ENCODE measurements around the gene MYO1D. TPM values are rescaled to one million over a fixed set of nuclear protein-coding genes. Genes with fewer than 3 reads are reported as not detected.

MYO1D gene
- total RNA-seq, 1 experiment from 2014 or later: 206 TPM

DNA sequence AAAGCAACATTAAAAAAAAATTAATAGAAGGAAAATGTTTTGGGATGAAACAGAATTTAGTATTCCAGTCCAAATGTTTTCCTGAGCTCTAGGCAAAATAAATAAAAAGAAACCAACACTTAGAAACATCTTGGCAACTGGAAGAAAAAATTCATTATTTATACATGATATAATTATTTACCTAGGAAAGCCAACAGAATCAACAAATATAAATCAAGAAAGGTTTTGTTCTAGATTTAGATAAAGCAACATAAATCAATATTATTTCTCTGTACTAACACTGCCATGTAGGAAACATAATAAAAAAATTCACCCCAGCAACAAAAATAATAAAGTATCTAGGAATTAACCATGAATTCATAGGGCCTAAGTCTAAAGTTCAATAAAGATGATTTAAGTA lies 167.4 kb downstream of the MYO1D start:
- ChIA-PET POLR2A (no interaction called here), CTCF (interaction anchor here (0.6 kb wide), 1 partner anchor 56 kb away, joined by 3 read pairs; no protein-coding TSS in a partner anchor)
- H3K36me3 ChIP-seq (ENCODE audit: control insufficient read depth, insufficient read depth, low read length): no peaks in the 10 kb centered on the region; the same call in 1 of the 2 replicates
- Mint-ChIP-seq H3K36me3 (ENCODE audit: insufficient read depth, unreplicated experiment) (peaks cover 83% of the 10 kb centered on the region), H3K4me3 (ENCODE audit: unreplicated experiment) (no peak overlapping the region), H3K27me3 (ENCODE audit: insufficient read depth, unreplicated experiment) (no peaks in the 10 kb centered on the region), H3K27ac (ENCODE audit: unreplicated experiment) (no peak overlapping the region), H3K4me1 (ENCODE audit: low read depth, unreplicated experiment) (no peaks in the 10 kb centered on the region), H3K9me3 (ENCODE audit: unreplicated experiment) (no peaks in the 10 kb centered on the region)
- no peaks in the 10 kb centered on the region for H3K9me3 ChIP-seq
- no TSS peak for BruUV-seq (replicated peaks)
- TF ChIP-seq, protein P1, sequence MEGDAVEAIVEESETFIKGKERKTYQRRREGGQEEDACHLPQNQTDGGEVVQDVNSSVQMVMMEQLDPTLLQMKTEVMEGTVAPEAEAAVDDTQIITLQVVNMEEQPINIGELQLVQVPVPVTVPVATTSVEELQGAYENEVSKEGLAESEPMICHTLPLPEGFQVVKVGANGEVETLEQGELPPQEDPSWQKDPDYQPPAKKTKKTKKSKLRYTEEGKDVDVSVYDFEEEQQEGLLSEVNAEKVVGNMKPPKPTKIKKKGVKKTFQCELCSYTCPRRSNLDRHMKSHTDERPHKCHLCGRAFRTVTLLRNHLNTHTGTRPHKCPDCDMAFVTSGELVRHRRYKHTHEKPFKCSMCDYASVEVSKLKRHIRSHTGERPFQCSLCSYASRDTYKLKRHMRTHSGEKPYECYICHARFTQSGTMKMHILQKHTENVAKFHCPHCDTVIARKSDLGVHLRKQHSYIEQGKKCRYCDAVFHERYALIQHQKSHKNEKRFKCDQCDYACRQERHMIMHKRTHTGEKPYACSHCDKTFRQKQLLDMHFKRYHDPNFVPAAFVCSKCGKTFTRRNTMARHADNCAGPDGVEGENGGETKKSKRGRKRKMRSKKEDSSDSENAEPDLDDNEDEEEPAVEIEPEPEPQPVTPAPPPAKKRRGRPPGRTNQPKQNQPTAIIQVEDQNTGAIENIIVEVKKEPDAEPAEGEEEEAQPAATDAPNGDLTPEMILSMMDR (IDR thresholded peaks at IDR 0.05; ENCODE audit: insufficient read depth in 1 of 2, low read depth in 1 of 2, low read length in 1 of 2, severe bottlenecking in 1 of 2, unreplicated experiment in 1 of 2): no peak
- H3K27me3 ChIP-seq (replicated peaks; ENCODE audit: control insufficient read depth, insufficient read depth, low read length): no peaks in the 10 kb centered on the region
- no peak overlapping the region for H3K4me3 ChIP-seq (ENCODE audit: low read depth, low read length)
- no peaks in the 10 kb centered on the region for H3K4me1 ChIP-seq
- no peak for DNase-seq
- intact Hi-C loops (cut with micrococcal nuclease; ENCODE audit: unreplicated experiment): no loop called here

DNA sequence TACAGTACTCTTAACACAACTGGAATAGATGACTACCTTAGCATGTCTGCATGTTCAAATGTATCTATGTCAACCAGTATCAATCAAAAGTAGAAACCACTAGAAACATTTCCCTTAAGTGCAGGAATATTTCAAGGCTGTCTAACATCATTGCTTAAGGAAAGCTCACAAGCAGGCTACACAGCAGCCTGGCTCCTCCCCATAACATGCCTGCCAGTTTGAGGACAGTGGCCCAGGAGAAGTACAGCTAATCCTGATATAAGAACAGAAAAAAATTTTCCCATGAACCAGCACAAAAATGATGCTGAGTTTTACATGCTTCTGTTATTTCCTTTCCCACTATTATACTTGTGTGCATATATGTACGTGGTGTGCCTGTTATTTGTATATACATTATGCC lies 175.1 kb downstream of the MYO1D start:
- H3K9me3 Mint-ChIP-seq (ENCODE audit: unreplicated experiment): no peaks in the 10 kb centered on the region
- no peak for DNase-seq
- intact Hi-C loops (cut with micrococcal nuclease; ENCODE audit: unreplicated experiment): no loop called here
- no peaks in the 10 kb centered on the region for H3K27me3 Mint-ChIP-seq (ENCODE audit: insufficient read depth, unreplicated experiment)
- H3K27ac Mint-ChIP-seq (ENCODE audit: unreplicated experiment): no peak overlapping the region
- TF ChIP-seq, protein P1 (IDR thresholded peaks at IDR 0.05; ENCODE audit: insufficient read depth in 1 of 2, low read depth in 1 of 2, low read length in 1 of 2, severe bottlenecking in 1 of 2, unreplicated experiment in 1 of 2): no peak
- no peaks in the 10 kb centered on the region for H3K27me3 ChIP-seq (replicated peaks; ENCODE audit: control insufficient read depth, insufficient read depth, low read length)
- peaks cover 3% of the 10 kb centered on the region; the same call in 1 of the 2 replicates for H3K36me3 ChIP-seq (ENCODE audit: control insufficient read depth, insufficient read depth, low read length)
- no peak overlapping the region for H3K4me3 Mint-ChIP-seq (ENCODE audit: unreplicated experiment)
- BruUV-seq (replicated peaks): no TSS peak
- H3K36me3 Mint-ChIP-seq (ENCODE audit: insufficient read depth, unreplicated experiment): peaks cover 56% of the 10 kb centered on the region
- H3K4me1 Mint-ChIP-seq (ENCODE audit: low read depth, unreplicated experiment): no peaks in the 10 kb centered on the region
- no peak overlapping the region for H3K4me3 ChIP-seq (ENCODE audit: low read depth, low read length)
- H3K4me1 ChIP-seq: 0 out of 2 replicates have a peak, but pooled peaks cover 6% of the 10 kb centered on the region
- CTCF ChIA-PET: no interaction called here
- H3K9me3 ChIP-seq: peaks cover 11% of the 10 kb centered on the region
- POLR2A ChIA-PET: no interaction called here

DNA sequence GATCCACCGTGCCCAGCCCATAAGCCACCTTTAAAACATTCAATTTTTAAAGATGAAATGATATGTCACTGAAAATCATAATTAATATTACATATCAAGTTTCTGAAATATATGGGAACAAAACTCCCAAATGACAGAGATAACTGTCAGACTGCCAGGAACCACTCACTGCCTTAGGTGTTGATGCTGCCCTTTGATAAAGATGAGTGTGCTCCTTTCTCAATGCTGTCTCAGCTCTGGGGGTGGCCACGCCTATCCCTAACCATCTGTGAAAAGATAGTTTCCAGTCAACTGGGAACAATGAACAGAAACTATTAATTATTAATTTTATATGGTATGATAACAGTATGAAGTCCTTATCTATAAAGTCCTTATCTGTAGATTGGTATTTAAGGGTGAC lies 177.7 kb downstream of the MYO1D start:
- no peak overlapping the region for H3K4me3 Mint-ChIP-seq (ENCODE audit: unreplicated experiment)

More for the DNA sequence above, 177.7 kb downstream of the MYO1D start:
- Mint-ChIP-seq H3K27ac (ENCODE audit: unreplicated experiment) (no peak overlapping the region), H3K4me1 (ENCODE audit: low read depth, unreplicated experiment) (no peaks in the 10 kb centered on the region), H3K36me3 (ENCODE audit: insufficient read depth, unreplicated experiment) (peaks cover 52% of the 10 kb centered on the region), H3K9me3 (ENCODE audit: unreplicated experiment) (peaks cover 16% of the 10 kb centered on the region), H3K27me3 (ENCODE audit: insufficient read depth, unreplicated experiment) (no peaks in the 10 kb centered on the region)
- Histone ChIP-seq H3K4me1 (0 out of 2 replicates have a peak, but pooled peaks cover 6% of the 10 kb centered on the region), H3K4me3 (ENCODE audit: low read depth, low read length) (no peak overlapping the region), H3K36me3 (ENCODE audit: control insufficient read depth, insufficient read depth, low read length) (peaks cover 3% of the 10 kb centered on the region; the same call in 1 of the 2 replicates), H3K9me3 (peaks cover 15% of the 10 kb centered on the region), H3K27me3 (replicated peaks; ENCODE audit: control insufficient read depth, insufficient read depth, low read length) (no peaks in the 10 kb centered on the region)
- intact Hi-C loops (cut with micrococcal nuclease; ENCODE audit: unreplicated experiment): no loop called here
- ChIA-PET CTCF (no interaction called here), POLR2A (no interaction called here)
- peak in 1 of 2 experiments; percentile 43 for DNase-seq
- BruUV-seq (replicated peaks): no TSS peak
- TF ChIP-seq, protein P1 (IDR thresholded peaks at IDR 0.05; ENCODE audit: insufficient read depth in 1 of 2, low read depth in 1 of 2, low read length in 1 of 2, severe bottlenecking in 1 of 2, unreplicated experiment in 1 of 2): no peak
